8988T (cell line): Measurements from ENCODE around the gene PDK1.

Experiments
- DNase-seq: peaks from one replicate; pipeline ENCODE4 v3.0.0; 2011

Gene PDK1

GRCh38 chr2:172600557-172601008, 44.7 kb downstream of the PDK1 start:
- DNase-seq = no peak

GRCh38 chr2:172606285-172606684, 50.4 kb downstream of the PDK1 start:
- no peak for DNase-seq

GRCh38 chr2:172607379-172607928, 51.6 kb downstream of the PDK1 start:
- DNase-seq = no peak

GRCh38 chr2:172609488-172609887, 53.6 kb downstream of the PDK1 start:
- DNase-seq = no peak

- no peak for DNase-seq
Measured at GRCh38 chr2:172612051-172612450, 56.2 kb downstream of the PDK1 start.

- no peak for DNase-seq
Measured at GRCh38 chr2:172613040-172613439, 57.1 kb downstream of the PDK1 start.

GRCh38 chr2:172613615-172614231, 57.8 kb downstream of the PDK1 start:
- no peak for DNase-seq

GRCh38 chr2:172614932-172615331, 59.0 kb downstream of the PDK1 start:
- no peak for DNase-seq

- DNase-seq = no peak
Measured at GRCh38 chr2:172615727-172616261, 59.9 kb downstream of the PDK1 start.

- DNase-seq = no peak
Measured at GRCh38 chr2:172617115-172617514, 61.2 kb downstream of the PDK1 start.

GRCh38 chr2:172623249-172623965, 67.5 kb downstream of the PDK1 start:
- DNase-seq = no peak

GRCh38 chr2:172624996-172625395, 69.1 kb downstream of the PDK1 start:
- no peak for DNase-seq

GRCh38 chr2:172627181-172627580, 71.3 kb downstream of the PDK1 start:
- DNase-seq = no peak

GRCh38 chr2:172628085-172628484, 72.2 kb downstream of the PDK1 start:
- DNase-seq = no peak

GRCh38 chr2:172629586-172629985, 73.7 kb downstream of the PDK1 start:
- DNase-seq = no peak

- no peak for DNase-seq
Measured at GRCh38 chr2:172630181-172630580, 74.3 kb downstream of the PDK1 start.

- DNase-seq = no peak
Measured at GRCh38 chr2:172634477-172634876, 78.6 kb downstream of the PDK1 start.

- no peak for DNase-seq
Measured at GRCh38 chr2:172635548-172635947, 79.7 kb downstream of the PDK1 start.

GRCh38 chr2:172639256-172639655, 83.4 kb downstream of the PDK1 start:
- no peak for DNase-seq

- DNase-seq = no peak
Measured at GRCh38 chr2:172639823-172640222, 83.9 kb downstream of the PDK1 start.

- DNase-seq = no peak
Measured at GRCh38 chr2:172640389-172640788, 84.5 kb downstream of the PDK1 start.

GRCh38 chr2:172642301-172643020, 86.6 kb downstream of the PDK1 start:
- DNase-seq = no peak

GRCh38 chr2:172643142-172643541, 87.3 kb downstream of the PDK1 start:
- no peak for DNase-seq
